ENCODE measurements around the gene ROBO1.

- no peak for TF ChIP-seq CTCF (IDR thresholded peaks at IDR 0.05; ENCODE audit: low read depth, low read length, missing input control)
- TF ChIP-seq YY1 (IDR thresholded peaks at IDR 0.05) = no peak
- no peak for TF ChIP-seq ZBTB33 (IDR thresholded peaks at IDR 0.05)
- no peak for TF ChIP-seq SP1 (IDR thresholded peaks at IDR 0.05)
- TF ChIP-seq TAF1 (conservative IDR thresholded peaks at IDR 0.05) = no peak
- no peak for TF ChIP-seq ATF3 (IDR thresholded peaks at IDR 0.05)
- no peak for TF ChIP-seq EGR1 (IDR thresholded peaks at IDR 0.05; ENCODE audit: low read depth in 2 of 2)
- no peak for TF ChIP-seq FOXA1 (IDR thresholded peaks at IDR 0.05)
- no peak for TF ChIP-seq MAX (IDR thresholded peaks at IDR 0.05)
- no peak for TF ChIP-seq GABPA (IDR thresholded peaks at IDR 0.05 in 1 of 2, conservative IDR thresholded peaks at IDR 0.05 in 1 of 2)
Observed at GRCh38 chr3:78701537-78701936, 1066.3 kb downstream of the ROBO1 start.
